A549 (cell line): ENCODE results near the gene ADCY7.

Experiments
- CTCF ChIP-seq: fragments of >200 bp; sonication (Bioruptor Twin); formaldehyde crosslinking; IDR thresholded peaks from 3 replicates; pipeline ENCODE4 v1.5.1; 2016
- EP300 ChIP-seq, 2 experiments: fragments of >200 bp; sonication (Bioruptor Twin); formaldehyde crosslinking; IDR thresholded peaks; 2 replicates in 1 of 2; 3 replicates in 1 of 2; pipeline ENCODE4 v1.6.1; 2016 to 2017
- SMC3 ChIP-seq: fragments of >200 bp; sonication (Bioruptor Twin); formaldehyde crosslinking; IDR thresholded peaks from 3 replicates; pipeline ENCODE4 v1.6.1; 2018; ENCODE audit warnings: inconsistent platforms
- USF2 ChIP-seq: fragments of 450-650 bp; IDR thresholded peaks from 2 replicates; pipeline ENCODE4 v1.6.1; 2014; ENCODE audit warnings: antibody characterized with exemption
- TF ChIP-seq, protein P1 (sequence below): fragments of 200-600 bp; sonication (generic); IDR thresholded peaks from 2 replicates; pipeline ENCODE4 v1.6.1; 2016; ENCODE audit warnings: antibody characterized with exemption, mild to moderate bottlenecking, moderate library complexity

GRCh38 chr16:50269769-50270509 is 3.6 kb downstream of the ADCY7 start:
- no peak for TF ChIP-seq CTCF
- no peak for TF ChIP-seq USF2
- no peak for TF ChIP-seq SMC3
- TF ChIP-seq, protein P1, sequence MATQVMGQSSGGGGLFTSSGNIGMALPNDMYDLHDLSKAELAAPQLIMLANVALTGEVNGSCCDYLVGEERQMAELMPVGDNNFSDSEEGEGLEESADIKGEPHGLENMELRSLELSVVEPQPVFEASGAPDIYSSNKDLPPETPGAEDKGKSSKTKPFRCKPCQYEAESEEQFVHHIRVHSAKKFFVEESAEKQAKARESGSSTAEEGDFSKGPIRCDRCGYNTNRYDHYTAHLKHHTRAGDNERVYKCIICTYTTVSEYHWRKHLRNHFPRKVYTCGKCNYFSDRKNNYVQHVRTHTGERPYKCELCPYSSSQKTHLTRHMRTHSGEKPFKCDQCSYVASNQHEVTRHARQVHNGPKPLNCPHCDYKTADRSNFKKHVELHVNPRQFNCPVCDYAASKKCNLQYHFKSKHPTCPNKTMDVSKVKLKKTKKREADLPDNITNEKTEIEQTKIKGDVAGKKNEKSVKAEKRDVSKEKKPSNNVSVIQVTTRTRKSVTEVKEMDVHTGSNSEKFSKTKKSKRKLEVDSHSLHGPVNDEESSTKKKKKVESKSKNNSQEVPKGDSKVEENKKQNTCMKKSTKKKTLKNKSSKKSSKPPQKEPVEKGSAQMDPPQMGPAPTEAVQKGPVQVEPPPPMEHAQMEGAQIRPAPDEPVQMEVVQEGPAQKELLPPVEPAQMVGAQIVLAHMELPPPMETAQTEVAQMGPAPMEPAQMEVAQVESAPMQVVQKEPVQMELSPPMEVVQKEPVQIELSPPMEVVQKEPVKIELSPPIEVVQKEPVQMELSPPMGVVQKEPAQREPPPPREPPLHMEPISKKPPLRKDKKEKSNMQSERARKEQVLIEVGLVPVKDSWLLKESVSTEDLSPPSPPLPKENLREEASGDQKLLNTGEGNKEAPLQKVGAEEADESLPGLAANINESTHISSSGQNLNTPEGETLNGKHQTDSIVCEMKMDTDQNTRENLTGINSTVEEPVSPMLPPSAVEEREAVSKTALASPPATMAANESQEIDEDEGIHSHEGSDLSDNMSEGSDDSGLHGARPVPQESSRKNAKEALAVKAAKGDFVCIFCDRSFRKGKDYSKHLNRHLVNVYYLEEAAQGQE = no peak
- TF ChIP-seq EP300 (IDR thresholded peaks at IDR 0.05) = no peak
